Spinal cord (tissue), 10 donors: ENCODE data around the gene SEMA7A. TPM values are rescaled to one million over a fixed set of nuclear protein-coding genes. Genes with fewer than 3 reads are reported as not detected.

Experiments
- DNase-seq, 6 donors: peaks; one replicate each; pipeline versions ENCODE4 v3.0.0 to v3.0.0-alpha.2; 2013 to 2015; ENCODE audit warnings: low spot score in 6 of 6, low read depth in 4 of 6
- H3K27ac ChIP-seq: one replicate; pipeline ENCODE4 v1.5.1; 2013; ENCODE audit warnings: low read depth, low read length, control low read depth
- H3K27me3 ChIP-seq: one replicate; pipeline ENCODE4 v1.6.1; 2013; ENCODE audit warnings: low read length; ENCODE audit not compliant: control insufficient read depth, insufficient read depth
- H3K36me3 ChIP-seq: one replicate; pipeline ENCODE4 v1.6.1; 2013; ENCODE audit warnings: low read length; ENCODE audit not compliant: control insufficient read depth, insufficient read depth
- H3K4me1 ChIP-seq: one replicate; pipeline ENCODE4 v1.6.1; 2013; ENCODE audit warnings: low read length; ENCODE audit not compliant: control insufficient read depth, insufficient read depth
- H3K4me3 ChIP-seq: one replicate; pipeline ENCODE4 v1.5.1; 2013; ENCODE audit warnings: low read depth, low read length, control low read depth
- H3K9me3 ChIP-seq: one replicate; pipeline ENCODE4 v1.6.1; 2013; ENCODE audit warnings: low read length; ENCODE audit not compliant: control insufficient read depth, insufficient read depth
- WGBS: methylation state at CpG from one replicate; pipeline ENCODE4 v1.1.5; 2013; ENCODE audit warnings: missing lambda C conversion rate; ENCODE audit not compliant: insufficient coverage; 5-methylcytosine and 5-hydroxymethylcytosine counted together
- polyA plus RNA-seq, 2 donors: library from polyadenylated mRNA; unstranded; fragments of 120-200 nt; gene quantifications; one replicate each; pipeline ENCODE4 v1.2.1, GENCODE V29; 2013; ENCODE audit not compliant: insufficient read length in 2 of 2
- total RNA-seq, 2 donors: library from RNA; depleted of rRNA in 1 of 2; stranded (reverse); fragments of 120-200 nt in 1 of 2; fragments of >200 nt in 1 of 2; gene quantifications; one replicate each; pipeline versions ENCODE4 v1.2.3 to v1.2.4, GENCODE V29; 2013 to 2014
- donor health status: healthy.

SEMA7A gene
- total and polyA plus RNA-seq, 4 donors: 12.3 to 45.1 (median 35.2) TPM

DNA sequence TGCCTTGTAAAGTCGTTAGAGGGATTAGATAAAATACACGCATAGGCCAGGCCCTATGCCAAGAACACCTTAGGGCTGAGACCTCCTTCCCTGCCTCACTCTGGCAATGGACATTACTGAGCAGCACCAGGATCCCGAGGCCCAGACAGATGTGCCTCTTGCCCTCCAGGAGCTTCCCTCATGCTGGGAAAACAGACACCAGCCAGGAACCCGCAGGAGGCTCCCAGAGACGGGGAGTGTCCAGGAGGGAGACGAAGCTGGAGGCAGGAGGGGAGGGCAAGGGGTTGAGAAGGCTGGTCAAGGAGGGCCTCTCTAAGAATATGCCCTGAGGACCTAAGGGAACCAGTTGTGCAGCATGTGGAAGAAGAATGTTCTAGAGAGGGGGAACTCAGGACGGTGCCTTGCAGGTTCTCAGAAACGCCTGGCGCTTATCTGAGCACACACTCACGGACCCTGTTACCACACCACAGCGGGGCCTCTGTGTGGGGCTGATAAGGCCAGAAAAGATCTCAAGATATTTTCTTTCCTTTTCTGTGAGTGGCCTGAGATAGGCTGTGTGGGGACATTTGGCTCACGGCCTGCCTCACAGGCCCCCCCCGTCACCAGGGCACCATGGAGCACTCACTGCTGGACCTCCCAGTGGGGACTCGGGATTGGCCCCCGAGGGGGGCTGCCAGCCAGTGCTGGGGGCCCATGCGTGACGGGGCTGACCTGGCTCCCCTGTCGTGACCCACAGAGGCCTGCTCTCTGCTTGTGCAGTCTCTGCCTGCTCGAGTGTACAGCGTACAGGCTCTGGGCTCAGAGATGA is 44.3 kb downstream of the SEMA7A start:
- H3K36me3 ChIP-seq: no peaks in the 10 kb centered on the region
- no peak overlapping the region for H3K4me3 ChIP-seq
- 75% methylated on average over 12 of the region's 20 CpGs for WGBS
- no peak for DNase-seq
- H3K27ac ChIP-seq: no peak overlapping the region
- no peaks in the 10 kb centered on the region for H3K27me3 ChIP-seq
- no peaks in the 10 kb centered on the region for H3K9me3 ChIP-seq
- peaks cover 56% of the 10 kb centered on the region for H3K4me1 ChIP-seq

GRCh38 chr15:74388363-74388951 is 45.3 kb downstream of the SEMA7A start:
- peaks cover 64% of the 10 kb centered on the region for H3K4me1 ChIP-seq

DNA sequence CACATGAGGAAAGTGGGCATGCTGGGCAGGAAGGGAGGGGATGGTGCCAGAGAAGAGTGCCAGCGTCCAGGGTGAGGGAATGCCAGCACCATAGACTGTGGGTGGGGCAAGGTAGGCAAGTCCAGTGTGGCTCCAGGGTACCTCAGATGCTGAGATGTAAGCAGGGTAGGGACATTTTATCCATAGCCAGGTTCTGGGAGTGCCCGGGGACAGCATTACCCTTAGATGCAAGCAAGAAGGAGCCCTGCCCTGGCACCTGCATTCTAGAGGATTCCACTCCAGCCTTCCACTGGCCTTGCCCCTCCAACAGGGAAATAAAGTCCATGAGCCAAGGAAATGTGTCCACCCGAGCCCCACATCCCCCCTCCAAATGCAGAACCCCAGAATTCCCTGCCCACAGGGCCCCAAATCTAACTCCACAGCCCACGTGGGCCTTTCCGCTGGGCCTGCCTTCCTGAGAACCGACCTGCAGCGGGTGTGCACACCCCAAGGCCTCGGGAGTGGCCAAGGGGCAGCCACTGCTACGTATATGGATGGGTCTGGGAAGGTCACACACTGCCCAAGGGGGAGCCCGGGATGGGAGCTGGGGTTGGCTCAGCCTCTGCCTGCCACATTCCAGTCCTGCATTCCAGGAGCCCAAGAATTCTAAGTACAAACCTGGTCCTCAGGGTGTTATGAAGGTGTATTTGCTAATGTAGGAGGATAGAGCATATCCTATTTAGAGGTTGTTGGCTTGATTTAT is 46.0 kb downstream of the SEMA7A start:
- DNase-seq: no peak
- H3K9me3 ChIP-seq: no peaks in the 10 kb centered on the region
- H3K27me3 ChIP-seq: no peaks in the 10 kb centered on the region
- H3K4me1 ChIP-seq: peaks cover 61% of the 10 kb centered on the region
- H3K4me3 ChIP-seq: no peak overlapping the region
- no peaks in the 10 kb centered on the region for H3K36me3 ChIP-seq
- H3K27ac ChIP-seq: no peak overlapping the region
- 77% methylated on average over 10 of the region's 10 CpGs for WGBS

More at GRCh38 chr15:74388363-74388951, 45.3 kb downstream of the SEMA7A start:
- H3K27ac ChIP-seq: no peak overlapping the region
- H3K9me3 ChIP-seq: no peaks in the 10 kb centered on the region
- no peaks in the 10 kb centered on the region for H3K27me3 ChIP-seq
- DNase-seq: no peak
- H3K4me3 ChIP-seq: no peak overlapping the region
- WGBS: 85% methylated on average over 10 of the region's 10 CpGs
- no peaks in the 10 kb centered on the region for H3K36me3 ChIP-seq

- Histone ChIP-seq H3K9me3 (no peaks in the 10 kb centered on the region), H3K36me3 (no peaks in the 10 kb centered on the region), H3K4me3 (no peak overlapping the region), H3K27me3 (no peaks in the 10 kb centered on the region), H3K4me1 (peaks cover 58% of the 10 kb centered on the region), H3K27ac (no peak overlapping the region)
- WGBS: 84% methylated on average over 12 of the region's 13 CpGs
- no peak for DNase-seq
These were observed 46.6 kb downstream of the SEMA7A start for GRCh38 chr15:74387141-74387541.

DNA sequence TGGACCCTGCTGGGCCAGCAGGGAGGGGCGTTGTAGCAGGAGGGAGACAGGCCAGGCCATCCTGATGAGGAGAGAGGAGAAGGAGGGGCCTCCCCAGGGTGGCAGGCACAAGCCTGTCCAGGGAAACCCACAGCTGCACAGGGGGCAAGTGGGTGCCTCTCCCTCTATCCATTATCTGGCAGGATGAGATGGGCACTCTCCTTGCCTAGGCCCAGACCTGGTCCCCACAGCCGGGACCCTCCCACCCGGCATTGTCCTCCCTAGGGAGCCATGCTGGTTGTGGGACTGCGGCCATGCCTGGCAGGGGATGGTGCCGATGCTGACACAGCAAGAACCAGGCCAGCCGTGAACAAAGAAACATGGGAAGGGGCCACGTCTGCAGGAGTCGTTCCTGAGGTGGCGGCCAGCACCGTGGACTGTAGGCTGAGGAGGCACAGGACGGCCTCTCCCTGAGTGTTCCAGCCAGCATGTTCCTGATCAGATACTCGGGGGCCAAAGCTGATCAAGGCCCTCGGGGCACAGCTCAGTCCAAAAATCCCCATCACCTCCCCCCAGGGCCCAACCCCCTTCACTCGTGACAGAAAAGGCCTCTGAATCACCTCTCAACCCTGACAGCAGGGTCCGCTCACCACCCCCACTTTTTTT is 47.1 kb downstream of the SEMA7A start:
- DNase-seq: no peak
- Histone ChIP-seq H3K27ac (no peak overlapping the region), H3K9me3 (no peaks in the 10 kb centered on the region), H3K4me3 (no peak overlapping the region), H3K4me1 (peaks cover 56% of the 10 kb centered on the region), H3K27me3 (no peaks in the 10 kb centered on the region), H3K36me3 (no peaks in the 10 kb centered on the region)
- WGBS: 54% methylated on average over 12 of the region's 15 CpGs

DNA sequence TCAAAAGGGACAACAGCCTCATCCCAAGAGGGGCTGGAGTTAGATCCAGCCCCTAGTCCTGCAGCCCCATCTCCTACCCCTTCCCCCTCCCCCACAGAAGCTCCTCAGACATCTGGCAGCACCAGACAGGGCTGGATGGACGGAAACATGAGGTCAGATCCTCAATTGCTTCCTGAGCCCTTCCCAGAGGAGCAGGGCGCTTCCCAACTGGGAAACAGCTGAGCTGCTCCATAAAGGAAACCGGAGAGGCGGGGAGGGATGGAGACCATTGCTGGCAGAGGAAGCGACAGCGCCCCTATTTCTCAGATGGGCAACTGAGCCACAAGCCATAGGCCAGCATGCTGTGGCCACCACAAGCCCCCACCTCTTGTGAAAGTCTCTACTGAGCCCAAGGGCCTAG is 48.0 kb downstream of the SEMA7A start:
- WGBS: 84% methylated on average over 6 of the region's 6 CpGs
- no peak overlapping the region for H3K27ac ChIP-seq
- H3K4me3 ChIP-seq: no peak overlapping the region
- no peaks in the 10 kb centered on the region for H3K36me3 ChIP-seq
- H3K27me3 ChIP-seq: no peaks in the 10 kb centered on the region
- peaks cover 50% of the 10 kb centered on the region for H3K4me1 ChIP-seq
- no peak for DNase-seq
- no peaks in the 10 kb centered on the region for H3K9me3 ChIP-seq

DNA sequence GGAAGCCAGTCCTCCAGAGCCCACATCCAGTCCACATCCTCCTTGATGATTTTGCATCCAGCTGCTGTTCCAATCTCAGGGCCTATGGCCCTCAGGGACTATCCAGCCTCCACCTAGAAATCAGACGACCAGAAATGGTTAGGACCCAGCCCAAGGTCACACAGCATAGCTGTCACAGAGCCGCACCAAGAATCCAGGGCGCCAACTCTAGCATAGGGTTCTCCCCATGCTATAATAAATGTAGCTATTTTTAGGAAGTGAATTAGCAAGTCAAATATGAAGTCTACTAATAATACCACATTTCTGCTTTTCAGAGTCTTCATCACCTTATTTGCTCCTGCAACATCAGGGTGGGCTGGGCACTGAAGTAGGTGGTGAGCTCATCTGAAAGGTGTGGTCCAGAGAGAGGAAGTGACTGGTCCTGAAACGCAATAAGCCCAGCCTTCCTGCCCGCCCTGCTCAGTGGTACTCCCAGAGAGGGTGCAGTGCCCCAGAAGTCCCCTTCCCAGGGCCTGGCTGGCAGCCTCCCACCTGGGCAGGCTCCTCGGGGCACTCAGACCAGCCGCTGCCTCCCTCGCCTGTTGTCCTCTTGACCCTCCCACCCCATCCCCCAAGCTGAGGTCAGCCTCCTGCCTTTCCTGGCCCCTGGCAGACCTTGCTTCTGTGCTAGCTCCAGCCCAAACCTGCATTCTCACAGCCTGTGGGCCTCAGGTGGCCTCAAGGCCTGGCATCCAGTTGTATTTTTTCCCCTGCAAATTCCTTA is 48.7 kb downstream of the SEMA7A start:
- Histone ChIP-seq H3K9me3 (no peaks in the 10 kb centered on the region), H3K4me3 (no peak overlapping the region), H3K27ac (no peak overlapping the region), H3K4me1 (peaks cover 50% of the 10 kb centered on the region), H3K27me3 (no peaks in the 10 kb centered on the region), H3K36me3 (no peaks in the 10 kb centered on the region)
- WGBS: 70% methylated on average over 6 of the region's 8 CpGs
- no peak for DNase-seq

DNA sequence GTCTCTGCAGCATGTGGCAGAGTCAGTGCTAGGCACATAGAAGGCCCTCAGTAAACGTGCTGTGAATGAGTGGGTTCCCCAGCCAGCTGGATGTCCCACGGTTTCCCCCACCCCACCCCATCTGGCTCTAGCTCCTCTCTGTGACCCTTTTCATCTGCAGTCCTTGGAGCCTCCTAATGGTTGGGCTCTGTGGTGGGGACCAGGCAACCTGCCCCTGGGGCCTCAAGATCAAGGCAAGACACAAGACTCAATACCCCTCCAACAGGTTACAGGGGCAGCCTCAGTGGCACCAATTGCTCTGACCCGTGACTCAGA is 49.2 kb downstream of the SEMA7A start:
- peaks cover 45% of the 10 kb centered on the region for H3K4me1 ChIP-seq
- WGBS: 73% methylated on average over 1 of the region's 3 CpGs
- no peaks in the 10 kb centered on the region for H3K27me3 ChIP-seq
- no peaks in the 10 kb centered on the region for H3K9me3 ChIP-seq
- no peaks in the 10 kb centered on the region for H3K36me3 ChIP-seq
- H3K27ac ChIP-seq: no peak overlapping the region
- no peak overlapping the region for H3K4me3 ChIP-seq
- no peak for DNase-seq
